RWPE2 (cell line): ENCODE results near the gene TRIM22.
"Not testable (repeated sequence)": the region's sequence is repeated elsewhere in the genome, so short reads cannot be mapped to it uniquely, and the experiment has no call there.

Experiments
- ATAC-seq: fragments of 200-7000 bp; cut with Tn5 transposase; 3 replicates; pipeline ENCODE4 v1.9.1; 2021; ENCODE audit warnings: low read depth
- DNase-seq: peaks from one replicate; pipeline ENCODE4 v3.0.0-alpha.2; 2020; ENCODE audit warnings: low spot score
- H3K27ac ChIP-seq: fragments of 450-650 bp; 2 replicates; pipeline ENCODE4 v1.5.1; 2017; ENCODE audit warnings: mild to moderate bottlenecking; ENCODE audit not compliant: poor library complexity, severe bottlenecking
- H3K27me3 ChIP-seq: fragments of 250-450 bp; sonication (Bioruptor Pico); 2 replicates; pipeline ENCODE4 v1.5.1; 2021; ENCODE audit warnings: mild to moderate bottlenecking, moderate library complexity; ENCODE audit not compliant: insufficient read depth, poor library complexity, severe bottlenecking
- H3K36me3 ChIP-seq: fragments of 250-450 bp; sonication (Bioruptor Pico); 2 replicates; pipeline ENCODE4 v1.5.1; 2020; ENCODE audit warnings: low read depth, mild to moderate bottlenecking, moderate library complexity
- H3K4me1 ChIP-seq: fragments of 250-450 bp; sonication (Bioruptor Pico); 2 replicates; pipeline ENCODE4 v1.5.1; 2021; ENCODE audit warnings: mild to moderate bottlenecking, moderate library complexity; ENCODE audit not compliant: insufficient read depth, poor library complexity, severe bottlenecking
- H3K4me3 ChIP-seq: fragments of 250-450 bp; sonication (Bioruptor Pico); 2 replicates; pipeline ENCODE4 v1.5.1; 2021; ENCODE audit warnings: mild to moderate bottlenecking, moderate library complexity; ENCODE audit not compliant: severe bottlenecking
- H3K9me3 ChIP-seq: fragments of 250-450 bp; sonication (Bioruptor Pico); 2 replicates; pipeline ENCODE4 v1.5.1; 2021; ENCODE audit warnings: mild to moderate bottlenecking, moderate library complexity; ENCODE audit not compliant: severe bottlenecking
- CTCF ChIP-seq: fragments of 450-650 bp; IDR thresholded peaks from one replicate; pipeline ENCODE4 v1.5.1; 2017; ENCODE audit warnings: mild to moderate bottlenecking, moderate library complexity; ENCODE audit not compliant: poor library complexity, severe bottlenecking

Gene TRIM22

GRCh38 chr11:5689551-5689983 lies at the start of gene TRIM22:
TRIM22 (plus strand) TSS chr11:5689790; CDS start chr11:5696233, 6,443 bp downstream.
- no peak for TF ChIP-seq CTCF
- no peaks in the 10 kb centered on the region for H3K36me3 ChIP-seq
- DNase-seq: no peak
- H3K4me1 ChIP-seq: peaks cover 20% of the 10 kb centered on the region
- H3K9me3 ChIP-seq: no peaks in the 10 kb centered on the region
- H3K27ac ChIP-seq: no peak within 1 kb of the TSS
- peak; percentile 13; the same call in 2 of the 3 replicates for ATAC-seq
- no peaks in the 10 kb centered on the region for H3K27me3 ChIP-seq
- peak within 1 kb of the TSS; percentile 7 for H3K4me3 ChIP-seq

- no peak for DNase-seq
- Histone ChIP-seq H3K4me1 (no peaks in the 10 kb centered on the region), H3K4me3 (no peak overlapping the region), H3K9me3 (no peaks in the 10 kb centered on the region), H3K36me3 (0 out of 2 replicates have a peak, but pooled peaks cover 4% of the 10 kb centered on the region), H3K27ac (no peak overlapping the region), H3K27me3 (no peaks in the 10 kb centered on the region)
- no peak for ATAC-seq
- no peak for TF ChIP-seq CTCF
These were observed 49.6 kb upstream of the TRIM22 start for GRCh38 chr11:5639953-5640352.

GRCh38 chr11:5643585-5643984 lies 46.0 kb upstream of the TRIM22 start:
- Histone ChIP-seq H3K27ac (no peak overlapping the region), H3K36me3 (no peaks in the 10 kb centered on the region), H3K4me1 (no peaks in the 10 kb centered on the region), H3K4me3 (no peak overlapping the region), H3K9me3 (no peaks in the 10 kb centered on the region), H3K27me3 (no peaks in the 10 kb centered on the region)
- ATAC-seq (no peak), DNase-seq (no peak)
- no peak for TF ChIP-seq CTCF

- TF ChIP-seq CTCF: no peak
- Histone ChIP-seq H3K27ac (no peak overlapping the region), H3K36me3 (no peaks in the 10 kb centered on the region), H3K9me3 (no peaks in the 10 kb centered on the region), H3K4me1 (no peaks in the 10 kb centered on the region), H3K27me3 (no peaks in the 10 kb centered on the region), H3K4me3 (no peak overlapping the region)
- DNase-seq: no peak
- ATAC-seq: no peak
These were observed 43.5 kb upstream of the TRIM22 start for GRCh38 chr11:5646139-5646538.

GRCh38 chr11:5655474-5655873 lies 34.1 kb upstream of the TRIM22 start:
- Histone ChIP-seq H3K4me1 (no peaks in the 10 kb centered on the region), H3K4me3 (no peak overlapping the region), H3K36me3 (no peaks in the 10 kb centered on the region), H3K9me3 (no peaks in the 10 kb centered on the region), H3K27ac (no peak overlapping the region), H3K27me3 (no peaks in the 10 kb centered on the region)
- DNase-seq (no peak), ATAC-seq (no peak)
- TF ChIP-seq CTCF: no peak

- not testable (repeated sequence) for H3K27ac ChIP-seq, H3K9me3 ChIP-seq, ATAC-seq, DNase-seq, H3K36me3 ChIP-seq, H3K4me3 ChIP-seq, H3K4me1 ChIP-seq, H3K27me3 ChIP-seq
These were observed 32.6 kb upstream of the TRIM22 start for GRCh38 chr11:5656956-5657355.
